Uterus (tissue), 2 donors: Measurements from ENCODE around the gene PVR.

Experiments used
- POLR2A ChIP-seq, 2 donors: fragments of 450-650 bp; IDR thresholded peaks; one replicate each; pipeline ENCODE4 v1.6.1; 2016; ENCODE audit warnings: antibody characterized with exemption in 2 of 2, mild to moderate bottlenecking in 1 of 2, moderate library complexity in 1 of 2
- TF ChIP-seq, protein P1 (sequence below), 4 experiments: fragments of 200-600 bp in 2 of 4; fragments of 450-650 bp in 2 of 4; sonication (generic) in 2 of 4; IDR thresholded peaks; one replicate each; pipeline ENCODE4 v1.5.1; 2016 to 2019; ENCODE audit warnings: antibody characterized with exemption in 4 of 4, mild to moderate bottlenecking in 2 of 4, moderate library complexity in 1 of 4

DNA sequence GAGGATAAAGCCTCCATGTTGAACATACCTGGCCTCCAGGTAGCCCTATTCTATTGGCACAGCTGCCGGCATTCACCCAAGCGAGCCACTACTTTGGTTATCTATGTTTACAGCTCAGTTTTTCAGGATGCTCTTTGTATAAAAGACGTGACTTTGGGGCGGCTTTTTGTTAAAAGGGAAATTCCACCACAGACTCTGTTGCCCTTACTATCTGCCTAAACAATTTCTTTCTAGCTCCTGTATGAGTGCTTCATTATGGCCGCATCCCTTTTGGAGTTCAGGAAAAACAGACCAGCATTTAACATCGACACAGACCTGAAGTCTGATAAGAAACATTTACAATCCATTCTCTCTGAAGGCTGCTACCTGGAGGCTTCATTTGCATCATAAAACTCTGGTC, 39.5 kb upstream of the PVR start:
- TF ChIP-seq, protein P1, sequence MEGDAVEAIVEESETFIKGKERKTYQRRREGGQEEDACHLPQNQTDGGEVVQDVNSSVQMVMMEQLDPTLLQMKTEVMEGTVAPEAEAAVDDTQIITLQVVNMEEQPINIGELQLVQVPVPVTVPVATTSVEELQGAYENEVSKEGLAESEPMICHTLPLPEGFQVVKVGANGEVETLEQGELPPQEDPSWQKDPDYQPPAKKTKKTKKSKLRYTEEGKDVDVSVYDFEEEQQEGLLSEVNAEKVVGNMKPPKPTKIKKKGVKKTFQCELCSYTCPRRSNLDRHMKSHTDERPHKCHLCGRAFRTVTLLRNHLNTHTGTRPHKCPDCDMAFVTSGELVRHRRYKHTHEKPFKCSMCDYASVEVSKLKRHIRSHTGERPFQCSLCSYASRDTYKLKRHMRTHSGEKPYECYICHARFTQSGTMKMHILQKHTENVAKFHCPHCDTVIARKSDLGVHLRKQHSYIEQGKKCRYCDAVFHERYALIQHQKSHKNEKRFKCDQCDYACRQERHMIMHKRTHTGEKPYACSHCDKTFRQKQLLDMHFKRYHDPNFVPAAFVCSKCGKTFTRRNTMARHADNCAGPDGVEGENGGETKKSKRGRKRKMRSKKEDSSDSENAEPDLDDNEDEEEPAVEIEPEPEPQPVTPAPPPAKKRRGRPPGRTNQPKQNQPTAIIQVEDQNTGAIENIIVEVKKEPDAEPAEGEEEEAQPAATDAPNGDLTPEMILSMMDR (IDR thresholded peaks at IDR 0.05): no peak
- no peak for TF ChIP-seq POLR2A (IDR thresholded peaks at IDR 0.05)
